IPS DF 6.9 (cell line): ENCODE data around the gene ZNF433.
A peak's percentile ranks its signal among the peaks of the same experiment; 100 is the strongest.

ENCODE experiments used
- DNase-seq: peaks from one replicate; pipeline ENCODE4 v3.0.0-alpha.2; 2013; ENCODE audit warnings: low read depth, low spot score
- H3K27ac ChIP-seq: one replicate; pipeline ENCODE4 v1.5.1; 2013; ENCODE audit warnings: low read length, control low read depth
- H3K27me3 ChIP-seq: 2 replicates; pipeline ENCODE4 v1.6.1; 2013; ENCODE audit warnings: mild to moderate bottlenecking, low read length; ENCODE audit not compliant: control insufficient read depth, insufficient read depth
- H3K36me3 ChIP-seq: 2 replicates; pipeline ENCODE4 v1.6.1; 2013; ENCODE audit warnings: low read length; ENCODE audit not compliant: control insufficient read depth, insufficient read depth
- H3K4me1 ChIP-seq: 2 replicates; pipeline ENCODE4 v1.6.1; 2013; ENCODE audit warnings: low read length; ENCODE audit not compliant: control insufficient read depth, insufficient read depth
- H3K4me3 ChIP-seq: 2 replicates; pipeline ENCODE4 v1.5.1; 2013; ENCODE audit warnings: mild to moderate bottlenecking, low read length
- H3K9me3 ChIP-seq: 2 replicates; pipeline ENCODE4 v1.6.1; 2013; ENCODE audit warnings: low read length, inconsistent platforms; ENCODE audit not compliant: control insufficient read depth, insufficient read depth
- WGBS: extraction: QIAGEN DNeasy Blood & Tissue Kit; methylation state at CpG from one replicate; pipeline ENCODE4 v1.1.7; 2013; ENCODE audit warnings: mixed read lengths, missing lambda C conversion rate; ENCODE audit not compliant: insufficient read length, insufficient coverage; 5-methylcytosine and 5-hydroxymethylcytosine counted together

Gene ZNF433

DNA sequence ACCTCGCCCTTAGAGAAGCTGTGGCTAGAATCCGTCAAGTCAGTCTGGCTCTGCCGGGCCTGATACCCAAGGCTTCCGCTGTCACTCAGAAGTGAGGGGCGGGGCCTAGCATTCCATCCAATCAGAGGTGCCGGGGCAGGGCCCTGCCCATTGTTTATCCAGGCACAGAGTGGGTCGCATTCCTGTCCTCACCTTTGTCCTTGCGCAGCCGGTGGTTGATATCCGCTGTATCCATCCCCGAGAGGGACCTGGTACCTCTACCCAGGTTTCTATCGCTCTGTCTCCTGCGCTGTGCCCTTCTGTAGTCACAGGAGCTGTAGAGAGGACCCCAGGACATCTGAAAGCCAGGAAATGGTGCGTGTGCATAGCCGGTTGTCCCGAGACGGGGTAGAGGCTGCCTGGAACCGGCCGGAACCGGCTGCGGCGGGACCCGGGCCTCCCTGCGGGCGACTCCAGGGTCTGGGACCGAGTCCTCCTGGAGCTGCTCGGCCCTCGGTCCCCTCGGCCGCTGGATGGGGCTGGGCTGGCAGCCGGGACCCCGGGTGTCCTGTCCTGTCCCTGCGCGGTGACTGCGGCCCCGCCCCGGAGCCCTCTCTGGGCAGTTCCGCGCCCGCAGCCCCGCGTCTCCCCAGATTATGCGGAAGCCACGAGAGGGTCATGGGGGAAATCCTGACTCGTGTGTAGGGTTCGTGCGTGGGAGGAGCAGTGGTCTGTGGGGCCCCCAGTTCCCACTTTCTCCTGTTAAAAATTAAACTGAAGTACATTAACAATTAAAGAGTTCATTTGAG lies 70.4 kb downstream of the ZNF433 start, which contains the start of gene ZNF763:
ZNF763 (plus strand) TSS at position 183 of the 788 bp plus-strand sequence; CDS start at position 352, 169 bp downstream.
- peak within 1 kb of the TSS; percentile 57 for H3K4me3 ChIP-seq
- WGBS: no CpG with 5 or more reads among the region's 47 CpGs
- DNase-seq: peak; percentile 87
- H3K27ac ChIP-seq: no peak within 1 kb of the TSS
- peaks cover 2% of the 10 kb centered on the region; the same call in 1 of the 2 replicates for H3K4me1 ChIP-seq
- no peaks in the 10 kb centered on the region for H3K27me3 ChIP-seq
- H3K9me3 ChIP-seq: no peaks in the 10 kb centered on the region
- no peaks in the 10 kb centered on the region for H3K36me3 ChIP-seq
